Measurements from ENCODE around the gene CFAP141.
"Not testable (repeated sequence)": the region's sequence is repeated elsewhere in the genome, so short reads cannot be mapped to it uniquely, and the experiment has no call there.

The CFAP141 gene

DNA sequence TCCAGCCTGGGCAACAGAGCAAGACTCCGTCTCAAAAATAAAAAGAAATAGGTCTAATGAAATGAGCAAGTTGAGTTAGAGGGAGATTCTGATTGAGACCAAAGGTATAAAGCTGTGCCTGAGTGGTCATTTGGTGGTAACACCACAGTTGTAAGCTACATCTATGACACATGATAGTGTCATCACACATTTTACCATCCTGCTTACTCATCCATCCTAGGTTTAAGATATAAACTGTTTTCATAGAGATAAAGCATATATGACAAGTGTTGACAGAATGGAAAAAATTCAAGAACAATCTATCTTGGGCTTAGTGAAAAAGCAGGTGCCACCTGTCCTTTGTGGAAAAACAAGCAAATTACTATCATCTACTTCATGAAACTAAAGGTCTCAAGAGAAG lies 7.1 kb upstream of the CFAP141 start:
- no peak for DNase-seq (ENCODE audit: low read depth)
- no peak overlapping the region for H3K4me3 ChIP-seq (ENCODE audit: low read depth, low read length)

DNA sequence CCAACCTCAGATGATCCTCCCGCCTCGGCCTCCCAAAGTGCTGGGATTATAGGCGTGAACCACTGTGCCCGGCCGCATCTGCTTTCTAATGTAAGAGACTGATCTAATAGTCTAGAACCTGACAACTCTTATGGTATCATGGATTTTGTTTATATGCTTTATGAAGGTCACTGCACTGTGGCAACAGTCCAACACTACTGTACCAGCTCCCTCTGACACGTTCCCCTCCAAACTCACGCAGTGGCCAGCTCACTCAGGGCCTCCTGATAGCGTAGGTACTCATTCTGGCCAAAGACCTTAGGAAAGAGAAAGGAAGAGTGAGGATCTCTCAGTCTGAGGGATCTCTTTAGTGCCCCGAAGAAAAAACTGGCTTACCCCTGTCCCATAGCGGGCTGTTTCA lies 6.0 kb upstream of the CFAP141 start:
- no peak overlapping the region for H3K4me3 ChIP-seq (ENCODE audit: low read depth, low read length)
- DNase-seq (ENCODE audit: low read depth) = no peak

DNA sequence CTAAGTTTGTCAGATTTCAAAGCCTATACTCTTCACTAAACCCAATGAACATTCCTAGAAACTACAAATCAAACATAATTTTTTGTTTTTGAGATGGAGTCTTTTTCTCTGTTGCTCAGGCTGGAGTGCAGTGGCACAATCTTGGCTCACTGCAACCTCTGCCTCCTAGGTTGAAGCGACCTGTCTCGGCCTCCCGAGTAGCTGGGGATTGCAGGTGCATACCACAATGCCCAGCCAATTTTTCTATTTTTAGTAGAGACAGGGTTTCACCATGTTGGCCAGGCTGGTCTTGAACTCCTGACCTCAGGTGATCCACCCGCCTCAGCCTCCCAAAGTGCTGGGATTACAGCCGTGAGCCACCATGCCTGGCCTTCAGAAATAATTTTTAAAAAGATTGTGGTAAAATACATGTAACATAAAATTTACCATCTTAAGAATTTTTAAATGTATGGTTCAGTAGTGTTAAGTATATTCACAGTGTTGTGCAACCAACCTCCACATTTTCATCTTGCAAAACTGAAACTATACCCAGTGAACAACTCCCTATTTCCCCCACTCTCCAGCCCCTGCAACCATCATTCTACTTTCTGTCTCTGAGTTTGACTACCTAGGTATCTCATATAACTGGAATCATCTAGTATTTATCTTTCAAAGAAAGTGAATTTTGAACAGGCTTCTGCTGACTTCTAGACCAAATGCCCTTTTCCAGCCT lies 2.7 kb upstream of the CFAP141 start:
- DNase-seq (ENCODE audit: low read depth) = no peak
- no peak overlapping the region for H3K4me3 ChIP-seq (ENCODE audit: low read depth, low read length)

DNA sequence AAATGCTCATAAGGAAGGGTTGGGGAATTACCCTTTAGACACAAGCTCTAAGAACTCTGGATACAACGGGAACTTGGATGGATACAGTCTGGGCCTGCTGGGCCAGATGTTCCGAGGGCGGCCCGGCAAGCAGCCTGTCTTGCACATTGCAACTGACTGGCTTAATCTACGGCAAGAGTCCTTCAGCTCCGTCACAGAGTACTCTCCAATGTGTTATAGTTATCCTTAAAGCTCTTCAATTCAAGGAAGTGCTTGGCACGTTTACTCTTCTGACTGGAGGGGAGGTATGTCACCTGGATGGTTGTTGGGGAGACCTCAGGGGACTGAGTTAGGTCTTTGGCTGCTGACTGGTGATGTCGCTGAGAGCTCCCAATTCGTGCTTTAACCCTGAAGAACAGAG lies 1.1 kb upstream of the CFAP141 start:
- DNase-seq (ENCODE audit: low read depth) = no peak
- no peak overlapping the region for H3K4me3 ChIP-seq (ENCODE audit: low read depth, low read length)

- not testable (repeated sequence) for H3K4me3 ChIP-seq (ENCODE audit: low read depth, low read length); DNase-seq (ENCODE audit: low read depth)
Measured at GRCh38 chr1:154205778-154206177, 355 bp downstream of the CFAP141 start.

- no peak for DNase-seq (ENCODE audit: low read depth)
- no peak overlapping the region for H3K4me3 ChIP-seq (ENCODE audit: low read depth, low read length)
Measured at GRCh38 chr1:154199563-154199879, 6.6 kb downstream of the CFAP141 start.

DNA sequence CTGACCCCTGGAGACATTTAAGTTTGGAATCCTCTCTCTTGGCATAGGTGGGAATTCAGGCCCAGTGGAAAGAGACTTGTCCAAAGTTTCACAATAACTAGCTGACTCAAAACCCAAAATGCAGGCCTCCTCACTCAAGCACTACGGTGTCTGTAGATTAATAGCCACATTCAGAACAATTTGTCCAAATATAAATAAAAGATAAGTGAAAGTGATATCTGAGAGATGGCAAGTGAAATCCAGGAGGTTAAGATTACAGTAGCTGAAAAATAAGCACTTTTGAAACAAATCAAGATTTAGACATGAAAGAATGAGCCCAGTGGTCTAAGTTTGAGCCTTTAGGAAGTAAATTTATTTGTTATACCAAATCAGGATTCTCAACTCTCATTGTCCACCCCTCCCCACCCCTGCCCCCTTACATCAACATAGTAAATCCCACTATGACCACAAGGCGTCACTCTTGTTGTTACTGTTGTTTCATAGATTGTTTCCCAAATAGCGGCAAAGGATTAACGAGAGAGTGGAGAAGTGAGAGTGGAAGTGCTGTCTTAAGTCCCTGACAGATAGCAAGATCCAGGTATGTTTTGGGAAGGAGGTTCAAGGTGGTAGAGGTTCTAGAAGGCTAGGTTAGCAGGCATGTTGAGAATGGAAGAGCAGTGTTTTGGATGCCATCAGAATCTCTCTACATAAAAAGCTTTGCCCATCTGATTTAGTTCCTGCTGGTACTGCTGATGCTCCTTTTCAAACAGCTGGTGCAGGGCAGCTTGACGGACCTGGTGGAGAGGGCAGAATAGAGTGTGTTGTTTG lies 7.2 kb downstream of the CFAP141 start:
- no peak overlapping the region for H3K4me3 ChIP-seq (ENCODE audit: low read depth, low read length)
- DNase-seq (ENCODE audit: low read depth) = no peak

GRCh38 chr1:154193821-154194220 lies 12.3 kb downstream of the CFAP141 start:
- DNase-seq (ENCODE audit: low read depth) = no peak
- H3K4me3 ChIP-seq (ENCODE audit: low read depth, low read length) = no peak overlapping the region

- no peak overlapping the region for H3K4me3 ChIP-seq (ENCODE audit: low read depth, low read length)
- DNase-seq (ENCODE audit: low read depth) = no peak
Measured at GRCh38 chr1:154192476-154192875, 13.7 kb downstream of the CFAP141 start.

DNA sequence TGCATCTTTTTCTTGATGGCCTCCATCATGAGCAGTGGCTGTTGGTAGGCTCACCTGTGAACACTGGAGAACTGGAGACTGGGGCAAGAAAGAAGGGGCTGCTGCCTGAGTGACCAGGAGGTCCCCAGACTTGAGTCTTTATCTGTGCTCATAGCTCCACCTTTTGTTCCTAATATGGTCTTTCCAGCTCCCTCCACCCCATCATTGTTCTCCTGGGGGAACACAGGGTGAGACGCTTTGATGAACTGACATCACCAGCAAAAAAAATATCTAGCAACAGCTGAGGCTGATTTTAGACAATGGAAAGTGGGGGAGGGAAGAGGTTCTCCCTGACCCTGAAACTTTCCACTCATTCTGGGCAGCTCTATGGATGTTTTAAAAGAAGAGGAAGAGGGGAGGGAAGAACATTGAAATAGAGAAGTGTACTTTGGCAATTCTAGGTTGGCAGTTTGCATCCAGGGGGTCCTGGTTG lies 14.1 kb downstream of the CFAP141 start, which contains the start of gene TPM3:
Gene TPM3 (minus strand): TSS at position 111 of the 472 bp plus-strand sequence. CDS start 82 bp downstream, at position 29.
- DNase-seq (ENCODE audit: low read depth) = no peak
- no peak within 1 kb of the TSS for H3K4me3 ChIP-seq (ENCODE audit: low read depth, low read length)

- H3K4me3 ChIP-seq (ENCODE audit: low read depth, low read length) = no peak overlapping the region
- no peak for DNase-seq (ENCODE audit: low read depth)
Measured at GRCh38 chr1:154190550-154190949, 15.6 kb downstream of the CFAP141 start.

DNA sequence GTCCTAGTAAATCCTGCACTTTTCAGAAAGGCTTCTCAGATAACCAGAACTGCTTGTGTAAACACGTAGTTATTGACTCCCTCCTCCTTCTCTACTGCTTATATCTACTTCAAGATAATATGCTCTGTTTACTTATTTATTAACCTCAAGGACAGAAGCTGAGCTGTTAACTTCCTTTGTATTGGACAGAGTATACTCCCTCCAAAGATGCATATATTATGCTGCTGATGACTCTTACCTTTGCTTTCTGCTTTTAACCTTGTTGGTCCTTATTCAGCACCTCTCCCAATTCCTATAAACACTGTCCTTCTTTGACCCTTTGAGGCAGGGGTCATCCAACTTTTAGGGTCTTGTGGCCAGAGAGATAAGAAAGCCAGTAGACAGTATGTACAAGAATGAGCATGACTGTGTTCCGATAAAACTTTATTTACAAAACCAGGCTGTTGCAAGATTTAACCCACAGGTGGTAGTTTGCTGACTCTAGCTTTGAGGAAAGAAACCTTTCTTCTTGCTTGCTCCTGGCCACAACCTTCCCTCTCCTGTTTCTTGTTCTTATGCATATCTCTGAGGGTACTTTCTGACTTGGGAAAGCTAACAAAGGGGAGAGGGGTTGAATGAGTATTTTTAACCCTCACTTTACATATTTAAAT lies 19.2 kb downstream of the CFAP141 start:
- no peak overlapping the region for H3K4me3 ChIP-seq (ENCODE audit: low read depth, low read length)
- DNase-seq (ENCODE audit: low read depth) = no peak

DNA sequence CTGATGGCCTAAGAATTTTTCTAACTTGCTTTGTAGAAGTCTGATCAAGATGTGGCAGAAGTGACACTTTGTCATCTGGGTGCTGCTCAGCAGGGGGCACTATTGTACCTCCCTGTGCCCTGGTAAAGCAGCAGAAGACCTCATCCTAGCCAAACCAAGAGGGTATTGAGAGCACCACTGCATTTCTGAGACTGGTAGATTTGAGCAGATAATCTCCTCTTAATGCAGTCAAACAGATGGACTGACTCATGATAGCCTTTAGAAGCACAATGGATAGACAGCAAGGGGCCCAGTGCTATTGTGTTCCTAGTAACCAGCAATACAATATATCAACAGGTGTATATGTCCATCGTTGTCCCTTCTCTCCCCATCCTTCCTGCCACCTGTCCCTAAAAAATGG lies 20.0 kb downstream of the CFAP141 start:
- no peak overlapping the region for H3K4me3 ChIP-seq (ENCODE audit: low read depth, low read length)
- peak; percentile 43 for DNase-seq (ENCODE audit: low read depth)

GRCh38 chr1:154183046-154183915 lies 22.9 kb downstream of the CFAP141 start:
- H3K4me3 ChIP-seq (ENCODE audit: low read depth, low read length) = peak overlapping the region; percentile 95
- peak; percentile 79 for DNase-seq (ENCODE audit: low read depth)

GRCh38 chr1:154182344-154183045 lies 23.6 kb downstream of the CFAP141 start:
- H3K4me3 ChIP-seq (ENCODE audit: low read depth, low read length) = peak overlapping the region; percentile 95
- DNase-seq (ENCODE audit: low read depth) = peak; percentile 73

DNA sequence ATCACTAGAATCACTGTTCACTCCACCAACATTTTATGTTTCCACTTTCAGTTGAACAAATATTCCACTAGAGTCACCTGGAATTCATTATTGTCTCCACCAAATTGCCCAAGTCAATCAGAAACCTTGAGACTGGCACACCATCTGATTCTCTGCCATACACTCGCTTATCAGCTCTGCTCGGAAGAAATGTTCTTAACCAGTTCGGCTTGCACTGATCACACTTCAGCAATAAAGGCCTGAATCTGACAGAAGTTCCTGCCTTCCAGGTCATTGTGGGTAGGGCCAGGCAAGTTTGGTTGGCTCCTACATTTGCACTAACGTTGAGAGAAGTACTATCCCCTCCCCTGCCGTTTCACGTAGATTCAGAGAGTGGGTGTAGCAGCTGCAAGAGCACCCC lies 24.2 kb downstream of the CFAP141 start:
- no peak for DNase-seq (ENCODE audit: low read depth)
- H3K4me3 ChIP-seq (ENCODE audit: low read depth, low read length) = peak overlapping the region; percentile 95

DNA sequence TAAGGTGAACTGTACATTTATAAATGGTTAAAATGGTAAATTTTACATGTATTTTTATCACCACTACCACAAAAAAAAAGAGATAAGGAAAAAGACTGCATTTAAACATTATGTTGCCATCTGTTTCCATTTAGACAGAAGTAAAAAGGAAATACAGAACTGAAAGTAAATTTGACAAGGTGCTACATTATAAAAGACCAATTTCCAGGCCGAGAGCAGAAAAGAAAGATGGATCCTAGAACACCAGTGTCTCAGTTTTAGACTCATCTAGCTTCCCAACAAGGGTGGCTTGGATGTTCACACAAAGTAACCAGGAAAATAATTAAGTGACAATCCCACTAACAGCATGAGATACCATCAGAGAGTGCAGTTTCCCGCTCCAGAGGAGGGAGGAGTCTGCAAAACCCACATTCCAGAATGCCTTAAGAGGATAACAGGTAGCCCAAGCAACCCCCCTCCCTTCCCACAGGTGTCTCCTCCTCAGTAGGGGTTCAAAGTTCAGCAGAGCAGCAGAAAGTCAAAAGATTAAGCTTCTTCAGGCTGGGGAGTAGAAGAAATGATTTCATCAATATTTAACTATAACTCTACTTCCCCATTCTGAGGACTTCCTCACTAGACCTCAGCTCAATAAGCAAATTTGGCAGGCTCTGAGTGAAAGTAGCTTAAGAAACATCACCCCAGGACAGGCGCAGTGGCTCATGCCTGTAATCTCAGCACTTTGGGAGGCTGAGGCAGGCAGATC lies 26.0 kb downstream of the CFAP141 start:
- no peak for DNase-seq (ENCODE audit: low read depth)
- H3K4me3 ChIP-seq (ENCODE audit: low read depth, low read length) = no peak overlapping the region

Data from skeletal muscle cell (primary cell).